HepG2 (cell line): Measurements from ENCODE around the gene HSPB7. TPM values are rescaled to one million over a fixed set of nuclear protein-coding genes. Genes with fewer than 3 reads are reported as not detected.
A peak's percentile ranks its signal among the peaks of the same experiment; 100 is the strongest.

Experiments used
- FOSL2 ChIP-seq: sonication (generic); formaldehyde crosslinking; IDR thresholded peaks from 2 replicates; pipeline ENCODE4 v1.4.0; 2020; ENCODE audit warnings: missing genetic modification reagents
- ISL2 ChIP-seq: sonication (generic); formaldehyde crosslinking; IDR thresholded peaks from 2 replicates; pipeline ENCODE4 v1.5.0; 2020; ENCODE audit warnings: missing genetic modification reagents
- JUND ChIP-seq: sonication (generic); formaldehyde crosslinking; IDR thresholded peaks from 2 replicates; pipeline ENCODE4 v1.8.0; 2022; ENCODE audit warnings: mild to moderate bottlenecking, missing genetic modification reagents
- KDM2A ChIP-seq: sonication (generic); formaldehyde crosslinking; IDR thresholded peaks from 2 replicates; pipeline ENCODE4 v1.4.0; 2020; ENCODE audit warnings: low read depth, missing genetic modification reagents, borderline replicate concordance
- LCORL ChIP-seq, 2 experiments: fragments of 450-650 bp in 1 of 2; sonication (generic) in 1 of 2; formaldehyde crosslinking in 1 of 2; IDR thresholded peaks; 2 replicates each; pipeline versions ENCODE4 v1.5.0 to v1.6.1; 2017 to 2020; ENCODE audit warnings: antibody characterized with exemption in 1 of 2, missing genetic modification reagents in 1 of 2
- PATZ1 ChIP-seq: sonication (generic); formaldehyde crosslinking; IDR thresholded peaks from 2 replicates; pipeline ENCODE4 v1.4.0; 2020; ENCODE audit warnings: missing genetic modification reagents
- RBFOX2 ChIP-seq: fragments of 200-400 bp; formaldehyde crosslinking; IDR thresholded peaks from 2 replicates; pipeline ENCODE4 v1.6.1; 2017; ENCODE audit warnings: low read depth, mild to moderate bottlenecking, low read length
- TEAD3 ChIP-seq: optimal IDR thresholded peaks from 2 replicates; pipeline ENCODE3; 2016; ENCODE audit warnings: borderline replicate concordance
- TFE3 ChIP-seq: IDR thresholded peaks from 2 replicates; pipeline ENCODE4 v1.6.1; 2016
- ZFP36 ChIP-seq: fragments of 150-350 bp; IDR thresholded peaks from 2 replicates; pipeline ENCODE4 v1.6.1; 2018; ENCODE audit warnings: borderline replicate concordance, low read length, low read depth; ENCODE audit not compliant: partially characterized antibody
- ZNF431 ChIP-seq: sonication (generic); formaldehyde crosslinking; IDR thresholded peaks from 2 replicates; pipeline ENCODE4 v1.9.0; 2022; ENCODE audit warnings: missing genetic modification reagents, low read depth, mild to moderate bottlenecking, borderline replicate concordance
- ZNF451 ChIP-seq: sonication (generic); formaldehyde crosslinking; IDR thresholded peaks from 2 replicates; pipeline ENCODE4 v1.5.0; 2020; ENCODE audit warnings: mild to moderate bottlenecking, missing genetic modification reagents
- polyA plus RNA-seq, 8 experiments: library from polyadenylated mRNA; depleted of rRNA in 3 of 8; stranded (reverse) in 7 of 8; unstranded in 1 of 8; fragments of >200 nt; fragmentation: Illumina TruSeq in 4 of 8; extraction: Trizol in 4 of 8; gene quantifications; 2 replicates each; pipeline versions ENCODE4 v1.2.1 to v1.2.3, GENCODE V29; 2011 to 2016; ENCODE audit warnings: low read depth in 4 of 8, missing spikeins in 1 of 8, mixed read lengths in 1 of 8; ENCODE audit not compliant: insufficient read depth in 1 of 8
- total RNA-seq, 5 experiments: library from RNA; depleted of rRNA; stranded (reverse); fragments of >200 nt; fragmentation: Illumina TruSeq; extraction: Trizol; gene quantifications; 2 replicates each; pipeline ENCODE4 v1.2.3, GENCODE V29; 2016; ENCODE audit warnings: low read depth in 1 of 5
- TF ChIP-seq, protein P1 (sequence below): IDR thresholded peaks from 2 replicates; pipeline ENCODE4 v1.6.1; 2016; ENCODE audit warnings: low read depth, control low read depth

The HSPB7 gene
- total and polyA plus RNA-seq, 2 of the 13 experiments (the other 11 are each of a cell fraction or from before 2014, with no cell fraction given) = 0.20 TPM; not detected in 1

- no peak for TF ChIP-seq LCORL (IDR thresholded peaks at IDR 0.05)
- peak; percentile 53; the same call in 1 of the 2 replicates for TF ChIP-seq LCORL (CRISPR knock-in tag; IDR thresholded peaks at IDR 0.05)
- TF ChIP-seq RBFOX2 = peak; percentile 51; the same call in 1 of the 2 replicates
- TF ChIP-seq ISL2 (CRISPR knock-in tag) = no peak
- peak; percentile 59 for TF ChIP-seq ZFP36
- TF ChIP-seq, protein P1, sequence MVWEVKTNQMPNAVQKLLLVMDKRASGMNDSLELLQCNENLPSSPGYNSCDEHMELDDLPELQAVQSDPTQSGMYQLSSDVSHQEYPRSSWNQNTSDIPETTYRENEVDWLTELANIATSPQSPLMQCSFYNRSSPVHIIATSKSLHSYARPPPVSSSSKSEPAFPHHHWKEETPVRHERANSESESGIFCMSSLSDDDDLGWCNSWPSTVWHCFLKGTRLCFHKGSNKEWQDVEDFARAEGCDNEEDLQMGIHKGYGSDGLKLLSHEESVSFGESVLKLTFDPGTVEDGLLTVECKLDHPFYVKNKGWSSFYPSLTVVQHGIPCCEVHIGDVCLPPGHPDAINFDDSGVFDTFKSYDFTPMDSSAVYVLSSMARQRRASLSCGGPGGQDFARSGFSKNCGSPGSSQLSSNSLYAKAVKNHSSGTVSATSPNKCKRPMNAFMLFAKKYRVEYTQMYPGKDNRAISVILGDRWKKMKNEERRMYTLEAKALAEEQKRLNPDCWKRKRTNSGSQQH (CRISPR knock-in tag) = peak; percentile 6; the same call in 1 of the 2 replicates
- 0 out of 2 replicates have a peak, but pooled peaks have one; percentile 57 for TF ChIP-seq JUND (CRISPR knock-in tag)
- TF ChIP-seq FOSL2 (CRISPR knock-in tag) = peak; percentile 88
- peak; percentile 5; the same call in 1 of the 2 replicates for TF ChIP-seq KDM2A (CRISPR knock-in tag)
- TF ChIP-seq TFE3 = no peak
- peak; percentile 40 for TF ChIP-seq TEAD3
- TF ChIP-seq PATZ1 = peak; percentile 90
- no peak for TF ChIP-seq ZNF431 (CRISPR knock-in tag)
- TF ChIP-seq ZNF451 (CRISPR knock-in tag) = no peak
Observed at GRCh38 chr1:16013220-16013907, 4.5 kb downstream of the HSPB7 start (continued).
